ENCODE data around the gene TMEM37. TPM values are rescaled to one million over a fixed set of nuclear protein-coding genes. Genes with fewer than 3 reads are reported as not detected.

The TMEM37 gene
- total and polyA plus RNA-seq, 2 of the 13 experiments (the other 11 are each of a cell fraction or from before 2014, with no cell fraction given) = 37.7 to 115 TPM

DNA sequence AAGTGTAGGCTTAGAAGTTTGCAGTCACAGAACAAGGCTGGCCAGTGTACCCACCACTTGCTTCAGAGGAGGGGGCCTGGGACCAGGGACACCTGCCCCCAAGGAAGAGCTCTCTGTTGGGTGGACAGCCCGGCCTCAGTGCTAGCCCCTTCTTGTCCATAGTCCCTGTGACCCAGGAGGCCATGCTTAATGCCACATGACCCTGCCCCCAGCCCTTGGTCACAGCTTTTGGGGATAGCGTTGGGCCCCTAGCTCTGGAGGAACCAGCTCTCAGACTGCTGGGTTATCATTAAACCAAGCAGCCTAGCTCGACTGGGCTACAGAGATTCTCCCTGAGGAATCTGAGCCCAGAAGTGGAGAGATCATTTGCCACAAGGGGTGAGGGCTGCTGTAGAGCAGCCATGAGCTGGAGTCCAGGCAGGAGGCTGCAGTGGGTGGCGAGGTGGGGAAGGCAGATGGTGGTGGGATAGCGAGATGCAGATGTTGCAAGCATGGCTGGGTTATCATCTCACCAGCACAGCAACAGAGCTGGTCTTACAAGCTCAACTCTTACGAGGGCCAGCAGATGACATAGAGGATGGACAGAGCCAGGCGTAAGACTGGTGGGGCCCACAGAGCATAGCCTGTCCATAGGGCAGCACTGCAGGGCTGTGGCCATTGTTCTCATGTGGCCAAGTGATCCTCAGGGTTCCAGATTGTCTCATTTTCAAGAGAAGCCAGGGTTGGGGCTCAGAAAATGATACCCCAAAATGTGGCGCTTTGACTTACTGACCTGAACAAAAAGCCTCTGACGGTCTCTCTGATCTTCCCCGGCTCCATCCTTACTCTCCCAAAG, 7.2 kb upstream of the TMEM37 start (continued):
- TF ChIP-seq ZXDC (CRISPR knock-in tag; IDR thresholded peaks at IDR 0.05) = no peak
- no peak for TF ChIP-seq FOXK2 (IDR thresholded peaks at IDR 0.05)
- TF ChIP-seq FOXO1 (CRISPR knock-in tag; IDR thresholded peaks at IDR 0.05) = no peak
- no peak for TF ChIP-seq ZSCAN22 (CRISPR knock-in tag; IDR thresholded peaks at IDR 0.05)
- TF ChIP-seq MLXIP (CRISPR knock-in tag; IDR thresholded peaks at IDR 0.05; ENCODE audit: borderline replicate concordance) = no peak
- TF ChIP-seq CEBPG (CRISPR knock-in tag; IDR thresholded peaks at IDR 0.05) = no peak
- TF ChIP-seq GLMP (CRISPR knock-in tag; IDR thresholded peaks at IDR 0.05; ENCODE audit: borderline replicate concordance) = no peak
- TF ChIP-seq ZBTB7A (CRISPR knock-in tag; IDR thresholded peaks at IDR 0.05) = no peak
- TF ChIP-seq IKZF1 (IDR thresholded peaks at IDR 0.05) = no peak
- TF ChIP-seq TOPORS (CRISPR knock-in tag; IDR thresholded peaks at IDR 0.05) = no peak
- no peak for TF ChIP-seq ZNF17 (CRISPR knock-in tag; IDR thresholded peaks at IDR 0.05)
- TF ChIP-seq RAD21 (CRISPR knock-in tag; IDR thresholded peaks at IDR 0.05) = no peak
- TF ChIP-seq, protein P1, sequence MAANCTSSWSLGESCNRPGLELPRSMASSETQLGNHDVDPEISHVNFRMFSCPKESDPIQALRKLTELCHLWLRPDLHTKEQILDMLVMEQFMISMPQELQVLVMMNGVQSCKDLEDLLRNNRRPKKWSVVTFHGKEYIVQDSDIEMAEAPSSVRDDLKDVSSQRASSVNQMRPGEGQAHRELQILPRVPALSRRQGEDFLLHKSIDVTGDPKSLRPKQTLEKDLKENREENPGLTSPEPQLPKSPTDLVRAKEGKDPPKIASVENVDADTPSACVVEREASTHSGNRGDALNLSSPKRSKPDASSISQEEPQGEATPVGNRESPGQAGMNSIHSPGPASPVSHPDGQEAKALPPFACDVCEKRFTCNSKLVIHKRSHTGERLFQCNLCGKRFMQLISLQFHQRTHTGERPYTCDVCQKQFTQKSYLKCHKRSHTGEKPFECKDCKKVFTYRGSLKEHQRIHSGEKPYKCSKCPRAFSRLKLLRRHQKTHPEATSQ (CRISPR knock-in tag; IDR thresholded peaks at IDR 0.05; ENCODE audit: borderline replicate concordance) = no peak
- no peak for TF ChIP-seq ZNF674 (CRISPR knock-in tag; IDR thresholded peaks at IDR 0.05; ENCODE audit: low read depth)
- TF ChIP-seq ZNF616 (CRISPR knock-in tag; IDR thresholded peaks at IDR 0.05; ENCODE audit: low read depth) = 0 out of 2 replicates have a peak, but pooled peaks have one; percentile 36
- TF ChIP-seq TCF7L2 (IDR thresholded peaks at IDR 0.05; ENCODE audit: low read depth, low read length) = no peak; the same call in 1 of the 2 replicates
- no peak for TF ChIP-seq PLRG1 (conservative IDR thresholded peaks at IDR 0.05)
- no peak for TF ChIP-seq LCORL (IDR thresholded peaks at IDR 0.05)
- TF ChIP-seq LCORL (CRISPR knock-in tag; IDR thresholded peaks at IDR 0.05) = peak; percentile 32; the same call in 1 of the 2 replicates
- 0 out of 2 replicates have a peak, but pooled peaks have one; percentile 47 for TF ChIP-seq NR2F6 (IDR thresholded peaks at IDR 0.05)
- no peak for TF ChIP-seq NR2F6 (CRISPR knock-in tag; IDR thresholded peaks at IDR 0.05)
- no peak for TF ChIP-seq HES4 (CRISPR knock-in tag; IDR thresholded peaks at IDR 0.05; ENCODE audit: borderline replicate concordance)
- no peak for TF ChIP-seq POGZ (CRISPR knock-in tag; IDR thresholded peaks at IDR 0.05)
- TF ChIP-seq ZNF569 (CRISPR knock-in tag; IDR thresholded peaks at IDR 0.05; ENCODE audit: borderline replicate concordance) = no peak
- TF ChIP-seq NFE2L1 (CRISPR knock-in tag; IDR thresholded peaks at IDR 0.05; ENCODE audit: borderline replicate concordance) = no peak

Measured in HepG2 (cell line).